Stimulated activated CD8-positive, alpha-beta memory T cell treated with anti-CD3 and anti-CD28 coated beads, Interleukin-4, amount 100 ng/mL, for 1 hour (primary cell): ENCODE measurements around the gene SH3D19.
"Not testable (repeated sequence)": the region's sequence is repeated elsewhere in the genome, so short reads cannot be mapped to it uniquely, and the experiment has no call there.

Experiments
- DNase-seq, 2 donors: peaks; one replicate each; pipeline ENCODE4 v3.0.0-alpha.2; 2020; ENCODE audit warnings: low read depth in 2 of 2, low spot score in 1 of 2

Gene SH3D19

DNA sequence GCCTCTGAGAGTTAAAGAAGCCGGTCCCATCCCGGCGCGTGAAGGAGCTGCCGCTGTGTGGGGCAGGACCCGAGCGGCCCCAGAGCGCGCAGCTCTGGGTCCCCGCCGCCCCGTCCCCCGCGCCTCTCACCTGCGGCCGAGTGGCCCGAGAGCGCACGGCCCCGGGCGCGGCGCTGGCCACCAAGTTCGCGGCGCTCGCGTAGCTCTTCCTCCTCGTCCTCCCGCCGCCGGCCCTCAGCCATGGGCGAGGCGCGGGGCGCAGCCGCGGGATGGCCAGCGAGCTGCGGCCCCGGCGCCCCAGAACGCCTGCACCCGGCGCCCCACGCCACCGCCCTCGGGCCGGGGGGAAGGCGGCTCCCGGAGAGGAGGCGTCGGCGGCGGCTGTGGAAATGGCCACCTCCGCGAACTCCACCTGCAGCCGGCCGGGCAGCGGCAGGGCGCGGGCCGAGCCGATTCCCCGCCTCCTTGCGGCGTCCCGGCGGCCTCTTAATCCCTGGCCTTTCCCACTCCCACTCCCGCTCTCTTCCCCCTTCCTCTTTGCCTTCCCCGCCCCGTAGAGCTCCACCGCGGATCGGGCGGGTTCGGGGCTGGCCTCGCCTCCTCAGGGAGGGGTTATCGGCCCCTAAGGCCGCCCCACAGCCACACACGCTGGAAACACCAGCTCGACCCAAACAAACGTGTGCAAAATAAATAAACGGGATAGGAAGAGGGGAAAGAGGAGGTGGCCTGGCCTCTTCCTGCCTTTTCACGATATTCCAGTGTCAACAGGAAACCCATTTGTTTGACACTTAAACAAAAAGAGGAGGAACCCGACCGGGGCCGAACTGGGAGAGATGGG is at the start of gene SH3D19:
Gene SH3D19 (minus strand): TSS at position 495 of the 838 bp plus-strand sequence. CDS start 253 bp downstream, at position 242.
- no peak for DNase-seq

GRCh38 chr4:151362404-151363164 is 37.2 kb upstream of the SH3D19 start:
- DNase-seq: peak; percentile 28 to 53

GRCh38 chr4:151361966-151362365 is 36.6 kb upstream of the SH3D19 start:
- DNase-seq: no peak

GRCh38 chr4:151361126-151361525 is 35.7 kb upstream of the SH3D19 start:
- DNase-seq: no peak

- no peak for DNase-seq
Measured at GRCh38 chr4:151359576-151359975, 34.2 kb upstream of the SH3D19 start.

DNA sequence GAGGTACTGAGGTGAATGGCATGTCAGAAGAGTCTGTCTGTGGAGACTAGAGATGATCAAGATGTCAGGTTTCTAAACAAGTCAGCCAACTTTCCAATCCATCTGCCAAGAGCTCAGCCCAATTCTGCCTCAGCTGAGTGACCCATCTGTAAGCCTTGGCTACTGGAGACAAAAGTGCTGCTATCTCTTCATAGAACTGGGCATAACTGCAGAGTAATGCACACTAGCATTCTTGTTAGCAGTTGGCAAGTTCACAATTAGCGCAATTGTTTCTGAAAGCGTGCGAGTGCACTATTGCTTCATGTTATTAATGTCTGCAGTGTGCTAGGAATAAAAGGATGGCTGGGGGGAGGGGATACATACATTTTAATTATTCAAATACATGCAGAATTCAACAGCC is 32.9 kb upstream of the SH3D19 start:
- no peak for DNase-seq

DNA sequence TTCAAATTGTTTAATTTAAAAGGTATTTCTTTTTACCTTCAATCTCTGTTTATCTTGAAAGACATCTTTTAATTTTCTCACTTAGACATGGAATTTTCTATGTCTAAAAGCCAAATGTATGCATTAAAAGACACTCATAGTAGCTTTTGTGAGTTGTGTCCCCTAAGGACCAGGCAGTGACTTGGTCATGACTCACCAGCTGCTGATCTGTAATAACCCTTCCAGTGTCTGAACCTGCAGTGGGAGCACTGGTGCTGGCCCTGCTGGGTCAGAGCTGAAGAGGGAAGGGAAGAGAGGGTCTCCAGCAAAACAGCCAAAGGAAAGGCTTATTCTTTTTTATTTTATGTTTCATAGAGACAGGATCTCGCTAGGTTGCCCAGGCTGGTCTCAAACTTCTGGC is 31.1 kb upstream of the SH3D19 start:
- no peak for DNase-seq

- no peak for DNase-seq
Measured at GRCh38 chr4:151355155-151355554, 29.8 kb upstream of the SH3D19 start.

GRCh38 chr4:151347490-151348235 is 22.3 kb upstream of the SH3D19 start:
- DNase-seq: no peak

- no peak for DNase-seq
Measured at GRCh38 chr4:151344948-151345347, 19.5 kb upstream of the SH3D19 start.

DNA sequence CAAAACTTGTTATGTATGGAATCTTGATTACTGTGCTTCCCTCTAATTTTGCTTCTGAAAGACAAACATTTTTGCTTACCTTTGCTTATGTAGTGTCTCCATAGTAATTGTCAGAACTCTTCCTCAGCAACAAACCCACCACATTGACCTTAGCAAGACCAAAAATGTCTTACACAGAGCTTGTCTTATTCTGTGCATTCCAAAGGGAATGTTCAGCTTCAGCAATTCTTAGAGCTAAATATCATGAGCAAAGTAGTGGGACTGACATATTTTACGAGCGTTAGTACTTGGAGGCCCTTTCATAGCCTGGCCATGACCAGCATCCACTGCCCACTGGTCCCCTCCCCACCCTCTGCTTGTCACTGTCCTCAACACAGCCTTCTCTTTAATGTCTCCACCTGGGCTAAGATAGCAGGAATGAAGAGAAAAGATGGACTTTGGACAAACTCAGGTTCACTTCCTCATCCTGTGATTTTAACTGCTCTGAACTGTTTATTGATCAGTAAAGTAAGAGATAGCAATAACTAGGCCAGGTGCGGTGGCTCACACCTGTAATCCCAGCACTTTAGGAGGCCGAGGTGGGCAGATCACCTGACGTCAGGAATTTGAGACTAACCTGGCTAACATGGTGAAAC is 15.5 kb upstream of the SH3D19 start:
- no peak for DNase-seq

DNA sequence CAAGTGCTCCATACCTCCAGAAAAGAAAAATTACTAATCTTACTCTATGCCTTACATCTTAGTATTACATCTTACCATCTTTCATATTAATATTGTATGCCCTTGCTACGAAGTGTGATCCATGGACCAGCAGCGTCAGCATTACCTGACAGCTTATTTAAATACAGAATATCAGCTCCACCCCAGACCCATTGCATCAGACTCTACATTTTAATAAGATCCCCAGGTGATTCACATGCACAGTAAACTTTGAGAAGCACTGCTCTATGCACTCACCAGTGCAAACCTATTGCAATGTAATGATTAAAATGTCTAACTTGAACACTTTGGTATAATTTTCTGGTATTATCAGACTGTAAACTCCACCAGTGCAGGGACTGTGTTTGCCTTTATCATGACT is 14.1 kb upstream of the SH3D19 start:
- DNase-seq: no peak

DNA sequence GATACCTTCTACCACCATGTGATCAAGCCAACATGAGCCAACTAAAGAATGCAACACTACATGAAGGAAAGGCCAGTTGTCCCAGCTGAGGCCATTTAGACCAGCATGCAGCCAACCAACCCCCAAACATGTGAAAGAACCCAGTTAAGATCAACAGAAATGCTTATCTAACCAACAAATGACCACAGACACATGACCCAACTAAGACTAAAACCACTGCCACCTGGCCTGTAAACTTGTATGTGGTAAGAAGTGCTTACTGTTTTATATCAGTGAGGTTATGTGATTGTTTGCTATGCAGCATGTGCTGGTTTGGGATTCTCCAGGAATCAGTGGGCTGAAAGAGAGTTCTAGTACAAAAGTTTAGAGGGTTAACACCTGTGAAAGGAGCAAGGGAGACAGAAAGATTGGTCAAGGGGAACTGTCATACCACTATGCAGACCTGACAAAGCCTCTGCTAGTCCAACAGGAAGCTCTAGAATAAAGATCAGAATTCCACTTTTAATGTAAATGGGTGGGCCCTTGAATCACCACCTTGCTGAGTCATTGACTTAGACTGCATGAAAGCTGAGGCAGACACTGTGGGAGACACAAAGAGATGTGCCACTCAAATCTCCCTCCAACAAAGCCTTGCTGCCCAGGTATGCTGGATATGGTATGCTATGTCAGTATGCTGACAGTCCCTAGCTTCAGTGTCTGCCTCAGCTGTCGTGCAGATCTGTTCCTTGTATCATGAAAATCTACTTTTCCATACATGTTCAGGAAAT is 6.1 kb upstream of the SH3D19 start:
- DNase-seq: no peak

DNA sequence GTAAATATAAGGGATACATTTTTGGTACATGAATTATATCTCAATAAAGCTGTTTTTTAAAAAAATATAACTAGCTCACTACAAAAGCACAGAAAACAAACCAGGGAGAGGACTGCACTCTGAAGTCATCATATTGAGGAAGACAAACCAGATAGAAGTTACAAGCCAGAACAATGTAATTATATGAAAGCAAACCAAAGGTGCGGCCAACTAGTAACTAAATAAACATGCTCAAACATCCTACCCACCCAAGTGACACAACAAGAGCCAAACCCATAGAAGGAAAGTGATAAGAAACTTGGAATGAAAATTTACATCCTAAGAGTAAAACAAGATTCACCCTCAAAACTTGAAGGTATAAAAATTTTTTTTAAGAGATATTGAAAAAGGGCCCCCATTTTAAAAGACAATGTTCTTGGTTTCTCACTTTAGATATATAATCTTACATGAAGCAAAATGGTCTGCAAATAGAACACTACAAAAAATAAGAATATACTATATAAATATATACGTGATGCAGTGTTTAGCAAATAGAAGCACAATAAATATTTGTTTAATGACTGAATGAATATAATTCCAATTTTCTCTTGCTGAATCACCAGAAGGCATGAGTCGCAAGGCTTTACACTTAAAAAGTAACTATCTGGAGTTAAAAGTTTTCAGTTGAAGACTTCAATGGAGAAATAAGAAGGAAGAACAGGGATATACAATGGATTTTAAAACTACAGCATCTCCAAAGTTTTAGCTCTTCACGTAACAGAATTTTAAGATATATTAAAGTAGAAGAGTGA is 4.0 kb upstream of the SH3D19 start:
- no peak for DNase-seq

DNA sequence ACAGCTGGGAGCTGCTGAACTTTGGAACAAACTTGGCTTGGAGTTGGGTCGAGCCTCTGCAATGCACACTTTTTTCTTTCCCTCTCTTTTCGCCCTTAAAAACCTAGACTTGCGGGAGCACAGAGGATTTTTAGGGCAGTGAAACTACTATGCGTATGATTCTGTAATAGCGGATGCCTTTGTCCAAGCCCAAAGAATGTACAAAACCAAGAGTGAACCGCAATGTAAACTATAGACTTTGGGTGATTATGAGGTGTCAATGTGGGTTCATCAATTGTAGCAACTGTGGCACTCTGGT is 493 bp upstream of the SH3D19 start:
- no peak for DNase-seq

- no peak for DNase-seq
Measured at GRCh38 chr4:151324752-151325110, 674 bp downstream of the SH3D19 start.

GRCh38 chr4:151324124-151324751 is 1.2 kb downstream of the SH3D19 start:
- no peak for DNase-seq

DNA sequence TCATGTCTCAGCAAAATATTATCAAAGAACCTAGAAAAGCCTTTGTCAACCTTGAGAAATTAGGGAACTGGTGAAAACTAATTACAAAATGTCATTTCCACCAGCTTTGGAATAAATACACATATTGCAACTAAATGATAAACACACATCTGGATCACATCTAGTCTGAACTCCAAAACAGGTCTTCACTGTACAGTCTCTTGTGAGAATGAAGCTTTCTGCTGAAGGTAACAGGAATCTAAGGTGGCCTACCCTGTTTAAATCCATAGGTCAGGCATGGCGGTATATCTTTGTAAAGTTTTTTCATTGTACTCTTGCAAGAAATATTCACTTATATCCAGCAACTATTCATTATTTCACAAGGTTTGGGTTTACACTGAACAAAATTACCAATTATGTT is 1.7 kb downstream of the SH3D19 start:
- no peak for DNase-seq

DNA sequence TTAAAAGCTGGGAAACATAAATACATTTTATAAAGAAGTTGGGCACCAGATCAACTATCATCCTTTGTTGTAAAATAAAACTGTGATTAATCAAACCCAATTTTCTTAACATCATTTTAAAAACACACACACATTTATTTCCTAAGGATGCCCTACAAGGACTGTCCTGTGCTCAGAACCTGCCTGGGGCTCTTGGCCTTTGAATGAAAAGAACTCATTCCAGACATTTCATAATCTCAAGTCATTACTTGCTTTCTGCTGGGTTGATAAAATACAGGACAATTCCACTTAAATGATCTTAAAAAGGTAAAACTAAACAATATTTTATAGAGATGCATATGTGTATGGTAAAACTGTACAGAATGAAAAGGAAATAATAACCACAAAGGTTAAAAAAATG is 2.8 kb downstream of the SH3D19 start:
- no peak for DNase-seq

DNA sequence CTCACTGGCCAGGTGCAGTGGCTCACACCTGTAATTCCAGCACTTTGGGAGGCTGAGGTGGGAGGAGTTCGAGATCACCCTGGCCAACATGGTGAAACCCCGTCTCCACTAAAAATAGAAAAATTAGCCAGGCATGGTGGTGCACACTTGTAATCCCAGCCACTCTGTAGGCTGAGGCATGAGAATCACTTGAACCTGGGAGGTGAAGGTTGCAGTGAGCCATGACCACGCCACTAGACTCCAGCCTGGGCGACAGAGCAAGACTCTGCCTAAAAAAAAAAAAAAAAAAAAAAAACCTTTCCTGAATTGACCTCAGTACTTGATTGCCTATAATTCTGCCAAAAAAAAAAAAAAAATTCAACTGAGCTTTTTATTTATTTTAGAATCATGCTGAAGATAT is 3.2 kb downstream of the SH3D19 start:
- not testable (repeated sequence) for DNase-seq
